ENCODE measurements around the gene ADRA1B.
"Not testable (repeated sequence)": the region's sequence is repeated elsewhere in the genome, so short reads cannot be mapped to it uniquely, and the experiment has no call there.

Gene ADRA1B

GRCh38 chr5:159971931-159972461, 55.7 kb downstream of the ADRA1B start:
- DNase-seq: no peak

- DNase-seq: no peak
These were observed 56.5 kb downstream of the ADRA1B start for GRCh38 chr5:159972538-159973362.

- peak; percentile 34 for DNase-seq
These were observed 59.3 kb downstream of the ADRA1B start for GRCh38 chr5:159975462-159976019.

GRCh38 chr5:159976921-159977320, 60.6 kb downstream of the ADRA1B start:
- no peak for DNase-seq

- DNase-seq: no peak
These were observed 62.1 kb downstream of the ADRA1B start for GRCh38 chr5:159978358-159978757.

- DNase-seq: no peak
These were observed 66.3 kb downstream of the ADRA1B start for GRCh38 chr5:159982421-159983173.

- DNase-seq: peak; percentile 65
These were observed 70.9 kb downstream of the ADRA1B start for GRCh38 chr5:159987031-159987674.

GRCh38 chr5:159990506-159990905, 74.2 kb downstream of the ADRA1B start:
- DNase-seq: no peak

- DNase-seq: no peak
These were observed 76.3 kb downstream of the ADRA1B start for GRCh38 chr5:159992566-159992965.

GRCh38 chr5:159993194-159993593, 76.9 kb downstream of the ADRA1B start:
- DNase-seq: no peak

GRCh38 chr5:159995907-159996306, 79.6 kb downstream of the ADRA1B start:
- DNase-seq: no peak

- no peak for DNase-seq
These were observed 85.2 kb downstream of the ADRA1B start for GRCh38 chr5:160001457-160001856.

- no peak for DNase-seq
These were observed 91.2 kb downstream of the ADRA1B start for GRCh38 chr5:160007514-160007913.

- not testable (repeated sequence) for DNase-seq
These were observed 92.2 kb downstream of the ADRA1B start for GRCh38 chr5:160008529-160008876.

- peak; percentile 99 for DNase-seq
These were observed 92.8 kb downstream of the ADRA1B start, which contains the start of gene TTC1 for GRCh38 chr5:160008877-160009590. TSS of gene TTC1 (plus strand) at chr5:160009139. CDS start at chr5:160010529, 1,390 bp downstream.

GRCh38 chr5:160009591-160009989, 93.3 kb downstream of the ADRA1B start:
- peak; percentile 20 for DNase-seq

- no peak for DNase-seq
These were observed 95.2 kb downstream of the ADRA1B start for GRCh38 chr5:160011471-160011870.

- DNase-seq: not testable (repeated sequence)
These were observed 97.9 kb downstream of the ADRA1B start for GRCh38 chr5:160014197-160014596.

- DNase-seq: no peak
These were observed 102.8 kb downstream of the ADRA1B start for GRCh38 chr5:160018945-160019625.

- no peak for DNase-seq
These were observed 104.0 kb downstream of the ADRA1B start for GRCh38 chr5:160020266-160020770.

- no peak for DNase-seq
These were observed 104.7 kb downstream of the ADRA1B start for GRCh38 chr5:160020964-160021363.
